Measurements from ENCODE around the gene TRMT61B.

The TRMT61B gene

GRCh38 chr2:28870146-28870891, at the start of gene TRMT61B:
TRMT61B (minus strand) TSS chr2:28870309; CDS start chr2:28870277, 32 bp downstream.
- in situ Hi-C loops (cut with HindIII; ENCODE audit: low sequenced_read_pairs): no loop called here

- in situ Hi-C loops (cut with HindIII; ENCODE audit: low sequenced_read_pairs): no loop called here
Measured at GRCh38 chr2:28915939-28916338, 45.8 kb upstream of the TRMT61B start.

GRCh38 chr2:28909655-28910353, 39.7 kb upstream of the TRMT61B start:
- in situ Hi-C loops (cut with HindIII; ENCODE audit: low sequenced_read_pairs): no loop called here

GRCh38 chr2:28908172-28908571, 38.1 kb upstream of the TRMT61B start:
- in situ Hi-C loops (cut with HindIII; ENCODE audit: low sequenced_read_pairs): no loop called here

GRCh38 chr2:28906821-28907220, 36.7 kb upstream of the TRMT61B start:
- in situ Hi-C loops (cut with HindIII; ENCODE audit: low sequenced_read_pairs): no loop called here

GRCh38 chr2:28906376-28906775, 36.3 kb upstream of the TRMT61B start:
- in situ Hi-C loops (cut with HindIII; ENCODE audit: low sequenced_read_pairs): no loop called here

- in situ Hi-C loops (cut with HindIII; ENCODE audit: low sequenced_read_pairs): no loop called here
Measured at GRCh38 chr2:28905533-28905932, 35.4 kb upstream of the TRMT61B start.

DNA sequence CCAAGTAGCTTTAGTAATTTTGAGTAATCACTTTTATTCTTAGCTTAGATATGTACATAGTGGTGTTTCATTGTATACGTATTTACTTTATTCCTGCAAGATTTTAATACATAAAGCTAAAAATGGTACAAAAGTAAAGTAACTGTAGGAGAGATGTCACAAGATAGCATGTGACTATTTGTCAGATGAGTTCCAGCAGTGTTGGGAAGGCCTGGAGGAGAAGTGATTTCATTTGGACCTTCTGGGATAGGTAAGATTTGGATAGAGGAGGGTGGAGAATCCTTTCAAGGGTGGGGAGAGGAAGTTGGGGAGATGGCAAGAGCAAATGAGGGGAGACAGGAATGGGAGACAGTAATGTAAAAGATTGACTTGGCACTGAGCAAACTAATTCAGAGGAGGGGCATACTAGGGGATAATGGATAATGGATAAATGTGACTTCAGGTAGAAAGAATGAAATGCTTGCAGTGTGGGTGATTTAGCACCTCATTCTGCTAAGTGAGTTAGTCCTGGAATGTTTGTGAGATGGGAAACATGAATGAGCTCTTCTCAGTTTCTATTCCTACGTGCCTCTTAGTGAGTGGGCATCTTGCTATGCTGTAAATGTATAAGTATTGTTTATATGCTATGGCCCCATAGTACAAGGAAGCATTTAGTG, 34.8 kb upstream of the TRMT61B start:
- in situ Hi-C loops (cut with HindIII; ENCODE audit: low sequenced_read_pairs): no loop called here

DNA sequence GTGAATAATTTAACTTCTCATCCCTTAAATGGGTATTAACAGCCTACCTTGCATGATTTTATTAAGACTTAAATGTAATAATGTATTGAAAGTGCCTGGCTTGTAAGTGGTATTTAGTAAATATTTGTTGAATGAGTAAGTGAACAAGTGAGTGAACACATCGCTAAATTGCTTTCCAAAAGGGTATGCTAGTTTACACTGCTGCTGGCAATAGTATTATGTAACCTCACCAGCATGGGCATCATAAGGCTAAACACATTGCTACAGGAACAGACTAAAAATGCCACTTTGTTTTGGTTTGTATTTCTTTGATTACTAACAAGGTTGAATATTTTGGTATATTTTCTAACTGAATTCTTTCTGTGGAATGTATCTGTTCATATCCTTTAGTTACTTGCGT, 34.2 kb upstream of the TRMT61B start:
- in situ Hi-C loops (cut with HindIII; ENCODE audit: low sequenced_read_pairs): no loop called here

- in situ Hi-C loops (cut with HindIII; ENCODE audit: low sequenced_read_pairs): no loop called here
Measured at GRCh38 chr2:28902584-28902983, 32.5 kb upstream of the TRMT61B start.

- in situ Hi-C loops (cut with HindIII; ENCODE audit: low sequenced_read_pairs): no loop called here
Measured at GRCh38 chr2:28901841-28902240, 31.7 kb upstream of the TRMT61B start.

- in situ Hi-C loops (cut with HindIII; ENCODE audit: low sequenced_read_pairs): no loop called here
Measured at GRCh38 chr2:28901202-28901601, 31.1 kb upstream of the TRMT61B start.

DNA sequence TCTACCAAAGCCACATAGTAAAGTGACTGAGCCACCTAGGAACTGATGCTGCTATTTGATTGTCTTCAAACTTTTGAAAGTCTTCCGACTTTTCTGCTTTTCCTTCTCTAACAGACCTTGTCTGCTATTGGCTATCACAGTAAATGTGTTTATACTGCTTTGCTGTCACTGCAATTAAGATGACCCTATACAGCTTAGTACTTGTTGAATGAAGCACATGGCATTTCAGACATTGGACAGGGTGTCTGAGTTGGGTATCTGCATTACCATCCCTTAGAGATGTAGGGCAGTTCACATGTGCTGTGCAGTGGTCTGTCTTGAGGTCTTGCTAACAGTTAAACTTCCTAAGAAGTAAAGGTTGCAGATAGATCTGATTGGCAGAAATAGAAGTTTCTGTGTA, 27.9 kb upstream of the TRMT61B start:
- in situ Hi-C loops (cut with HindIII; ENCODE audit: low sequenced_read_pairs): no loop called here

GRCh38 chr2:28896906-28897305, 26.8 kb upstream of the TRMT61B start:
- in situ Hi-C loops (cut with HindIII; ENCODE audit: low sequenced_read_pairs): no loop called here

- in situ Hi-C loops (cut with HindIII; ENCODE audit: low sequenced_read_pairs): no loop called here
Measured at GRCh38 chr2:28895189-28895893, 25.2 kb upstream of the TRMT61B start.

- in situ Hi-C loops (cut with HindIII; ENCODE audit: low sequenced_read_pairs): no loop called here
Measured at GRCh38 chr2:28894470-28895188, 24.5 kb upstream of the TRMT61B start, which contains the start of gene WDR43. WDR43 (plus strand) TSS chr2:28894667; CDS start chr2:28894699, 32 bp downstream.

- in situ Hi-C loops (cut with HindIII; ENCODE audit: low sequenced_read_pairs): no loop called here
Measured at GRCh38 chr2:28893488-28893887, 23.4 kb upstream of the TRMT61B start.

DNA sequence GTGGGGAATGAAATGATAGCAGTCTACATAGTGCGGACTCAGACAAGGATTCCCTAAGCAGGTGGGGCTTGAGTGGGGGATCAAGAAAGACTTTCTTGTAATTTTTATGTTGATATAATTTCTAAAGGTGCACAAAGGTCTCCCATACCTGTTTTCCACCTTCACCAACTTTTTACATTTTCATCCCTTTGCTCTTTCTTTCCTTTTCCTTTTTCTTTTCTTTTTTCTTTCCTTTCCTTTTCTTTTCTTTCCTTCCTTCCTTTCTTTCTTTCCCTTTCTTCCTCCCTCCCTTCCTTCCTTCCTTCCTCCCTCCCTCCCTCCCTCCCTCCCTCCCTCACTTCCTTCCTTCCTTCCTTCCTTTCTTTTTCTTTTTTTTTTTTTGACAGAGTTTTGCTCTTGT, 10.1 kb upstream of the TRMT61B start:
- in situ Hi-C loops (cut with HindIII; ENCODE audit: low sequenced_read_pairs): no loop called here

DNA sequence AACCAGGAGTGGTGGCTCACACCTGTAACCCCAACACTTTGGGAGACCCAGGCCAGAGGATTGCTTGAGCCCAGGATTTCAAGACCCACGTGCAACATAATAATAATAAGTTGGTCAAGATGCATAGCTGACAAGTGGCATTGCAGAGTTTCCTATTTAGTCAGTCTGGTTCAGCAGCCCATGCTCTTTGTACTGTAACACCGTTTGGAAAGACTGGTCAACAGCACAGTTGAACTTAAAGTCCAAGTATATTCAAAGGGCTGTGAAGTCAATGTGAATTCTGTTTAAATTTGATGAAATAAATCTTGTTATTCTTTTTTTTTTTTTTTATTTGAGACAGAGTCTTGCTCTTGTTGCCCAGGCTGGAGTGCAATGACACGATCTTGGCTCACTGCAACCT, 1.5 kb upstream of the TRMT61B start:
- in situ Hi-C loops (cut with HindIII; ENCODE audit: low sequenced_read_pairs): no loop called here

DNA sequence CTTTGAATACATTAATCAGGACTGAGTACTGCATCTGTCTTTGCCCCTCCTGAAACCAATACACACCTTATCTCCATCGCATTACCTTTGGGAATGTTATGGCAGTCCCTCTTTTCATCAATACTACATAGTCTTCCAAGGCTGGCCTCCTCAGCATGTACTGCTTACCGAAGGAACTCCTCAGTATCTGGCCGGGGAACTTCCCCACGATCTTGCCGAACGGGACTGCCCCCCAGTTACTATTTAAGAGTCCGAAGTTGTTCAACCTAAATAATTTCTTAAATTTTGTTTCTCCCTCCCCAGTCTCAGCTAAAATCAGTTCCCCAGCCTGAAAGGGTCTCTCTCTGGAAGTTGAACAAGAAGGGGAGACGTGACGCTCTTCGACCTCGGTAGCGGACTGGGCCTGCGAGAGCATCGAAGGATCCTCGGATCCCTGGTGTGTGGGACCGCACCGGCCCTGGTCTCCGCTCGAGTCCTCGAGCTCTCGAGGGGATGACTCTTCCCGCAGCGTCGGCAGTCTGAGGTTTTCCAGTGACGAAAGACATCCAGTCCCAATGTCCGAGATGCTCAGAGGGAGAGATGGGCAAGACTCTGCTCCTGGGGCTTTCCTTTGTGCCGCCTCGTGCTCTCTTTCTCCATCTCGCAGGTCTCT, 489 bp downstream of the TRMT61B start:
- in situ Hi-C loops (cut with HindIII; ENCODE audit: low sequenced_read_pairs): no loop called here
